ENCODE data around the gene ABHD2.
"Not testable (repeated sequence)": the region's sequence is repeated elsewhere in the genome, so short reads cannot be mapped to it uniquely, and the experiment has no call there.

GRCh38 chr15:89085933-89086332 is 2.3 kb upstream of the ABHD2 start:
- TF ChIP-seq CTCF (IDR thresholded peaks at IDR 0.05; ENCODE audit: low read depth, low read length, poor library complexity, severe bottlenecking); EZH2phosphoT487 (IDR thresholded peaks at IDR 0.05; ENCODE audit: borderline replicate concordance, low read length): not testable (repeated sequence)

All from DOHH2 (cell line).